ENCODE results near the gene ASB15. TPM values are rescaled to one million over a fixed set of nuclear protein-coding genes. Genes with fewer than 3 reads are reported as not detected.
"Not testable (repeated sequence)": the region's sequence is repeated elsewhere in the genome, so short reads cannot be mapped to it uniquely, and the experiment has no call there.

ASB15 gene
- total RNA-seq, 1 donor from 2014 or later = not detected

DNA sequence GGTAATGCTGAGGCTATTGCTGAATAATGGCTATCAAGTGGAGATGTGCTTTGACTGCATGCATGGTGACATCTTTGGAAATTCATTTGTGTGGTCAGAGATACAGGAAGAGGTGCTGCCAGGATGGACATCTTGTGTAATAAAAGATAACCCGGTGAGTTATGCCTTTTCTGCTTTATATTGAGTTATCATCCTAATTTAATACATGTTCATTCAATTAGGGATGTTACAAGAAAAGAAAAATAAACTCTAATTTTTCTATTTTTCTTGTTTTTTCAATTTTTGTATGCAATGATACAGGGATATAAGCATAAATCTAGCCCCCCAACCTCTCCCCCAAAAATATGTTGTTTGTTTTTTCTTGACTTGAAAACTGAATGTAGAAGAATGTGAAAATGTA, 27.7 kb downstream of the ASB15 start:
- no peaks in the 10 kb centered on the region for H3K27me3 ChIP-seq (ENCODE audit: control insufficient read depth, insufficient read depth, low read length)
- no peaks in the 10 kb centered on the region for H3K36me3 ChIP-seq (ENCODE audit: control insufficient read depth, insufficient read depth, low read length)
- DNase-seq (ENCODE audit: low read depth) = no peak
- no peak overlapping the region for H3K4me3 ChIP-seq (ENCODE audit: low read depth, low read length)
- TF ChIP-seq, protein P1, sequence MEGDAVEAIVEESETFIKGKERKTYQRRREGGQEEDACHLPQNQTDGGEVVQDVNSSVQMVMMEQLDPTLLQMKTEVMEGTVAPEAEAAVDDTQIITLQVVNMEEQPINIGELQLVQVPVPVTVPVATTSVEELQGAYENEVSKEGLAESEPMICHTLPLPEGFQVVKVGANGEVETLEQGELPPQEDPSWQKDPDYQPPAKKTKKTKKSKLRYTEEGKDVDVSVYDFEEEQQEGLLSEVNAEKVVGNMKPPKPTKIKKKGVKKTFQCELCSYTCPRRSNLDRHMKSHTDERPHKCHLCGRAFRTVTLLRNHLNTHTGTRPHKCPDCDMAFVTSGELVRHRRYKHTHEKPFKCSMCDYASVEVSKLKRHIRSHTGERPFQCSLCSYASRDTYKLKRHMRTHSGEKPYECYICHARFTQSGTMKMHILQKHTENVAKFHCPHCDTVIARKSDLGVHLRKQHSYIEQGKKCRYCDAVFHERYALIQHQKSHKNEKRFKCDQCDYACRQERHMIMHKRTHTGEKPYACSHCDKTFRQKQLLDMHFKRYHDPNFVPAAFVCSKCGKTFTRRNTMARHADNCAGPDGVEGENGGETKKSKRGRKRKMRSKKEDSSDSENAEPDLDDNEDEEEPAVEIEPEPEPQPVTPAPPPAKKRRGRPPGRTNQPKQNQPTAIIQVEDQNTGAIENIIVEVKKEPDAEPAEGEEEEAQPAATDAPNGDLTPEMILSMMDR (IDR thresholded peaks at IDR 0.05; ENCODE audit: insufficient read depth, low read length, poor library complexity, severe bottlenecking) = no peak

DNA sequence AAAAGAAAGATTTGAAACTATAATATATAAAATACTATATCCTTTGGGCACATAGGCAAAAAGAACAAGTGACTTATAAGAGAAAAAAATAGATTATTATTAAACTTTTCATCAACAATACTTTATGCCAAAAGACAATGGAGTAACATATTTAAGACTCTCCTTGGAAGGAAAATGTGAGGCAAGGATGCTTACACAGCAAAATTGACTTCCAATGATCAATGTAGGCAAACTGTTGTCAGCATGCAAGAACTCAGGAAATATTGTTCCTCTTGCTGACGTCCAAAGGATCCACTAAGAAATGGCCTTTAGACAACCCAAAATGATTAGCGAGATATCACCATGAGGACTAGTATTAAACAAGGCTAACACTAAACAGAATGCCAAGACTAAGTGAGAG, 31.2 kb downstream of the ASB15 start:
- DNase-seq (ENCODE audit: low read depth) = no peak

DNA sequence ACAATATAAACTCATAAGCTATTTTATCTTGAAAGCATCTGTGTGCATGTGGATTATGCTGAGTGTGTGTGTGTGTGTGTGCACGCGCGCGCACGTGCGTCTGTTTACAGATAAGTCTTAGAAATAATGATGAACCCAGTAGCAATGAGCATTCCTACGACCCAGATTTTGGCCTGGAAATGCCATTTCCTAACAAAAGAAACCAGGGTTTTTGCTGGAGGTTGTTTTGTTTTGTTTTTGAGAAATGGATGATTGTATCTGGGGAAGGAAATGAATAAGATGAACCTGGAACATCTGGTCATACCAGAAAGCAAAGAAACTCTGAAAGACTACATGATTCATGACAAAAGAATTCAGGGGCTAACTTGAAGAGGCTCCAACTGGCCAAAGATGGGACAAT, 31.9 kb downstream of the ASB15 start:
- Histone ChIP-seq H3K36me3 (ENCODE audit: control insufficient read depth, insufficient read depth, low read length) (no peaks in the 10 kb centered on the region), H3K4me3 (ENCODE audit: low read depth, low read length) (no peak overlapping the region), H3K27me3 (ENCODE audit: control insufficient read depth, insufficient read depth, low read length) (no peaks in the 10 kb centered on the region)
- TF ChIP-seq, protein P1 (IDR thresholded peaks at IDR 0.05; ENCODE audit: insufficient read depth, low read length, poor library complexity, severe bottlenecking) = no peak
- DNase-seq (ENCODE audit: low read depth) = peak; percentile 45

More for the DNA sequence above, 31.2 kb downstream of the ASB15 start:
- Histone ChIP-seq H3K4me3 (ENCODE audit: low read depth, low read length) (no peak overlapping the region), H3K27me3 (ENCODE audit: control insufficient read depth, insufficient read depth, low read length) (no peaks in the 10 kb centered on the region), H3K36me3 (ENCODE audit: control insufficient read depth, insufficient read depth, low read length) (no peaks in the 10 kb centered on the region)
- TF ChIP-seq, protein P1 (IDR thresholded peaks at IDR 0.05; ENCODE audit: insufficient read depth, low read length, poor library complexity, severe bottlenecking) = no peak

DNA sequence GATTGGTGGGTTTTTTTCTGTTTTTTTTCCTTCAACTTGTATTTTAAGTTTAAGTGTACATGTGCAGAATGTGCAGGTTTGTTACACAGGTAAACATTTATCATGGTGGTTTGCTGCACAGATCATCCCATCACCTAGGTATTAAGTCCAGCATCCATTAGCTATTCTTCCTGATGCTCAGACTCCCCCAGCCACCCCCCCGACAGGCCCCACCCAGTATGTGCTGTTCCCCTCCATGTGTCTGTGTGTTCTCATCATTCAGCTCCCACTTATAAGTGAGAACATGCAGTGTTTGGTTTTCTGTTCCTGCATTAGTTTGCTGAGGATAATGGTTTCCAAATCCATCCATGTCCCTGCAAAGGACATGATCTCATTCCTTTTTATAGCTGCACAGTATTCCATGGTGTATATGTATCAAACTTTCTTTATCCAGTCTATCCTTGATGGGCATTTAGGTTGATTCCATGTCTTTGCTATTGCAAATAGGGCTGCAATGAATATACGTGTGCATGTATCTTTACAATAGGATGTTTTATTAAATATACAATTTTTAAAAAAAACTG, 32.5 kb downstream of the ASB15 start:
- not testable (repeated sequence) for DNase-seq (ENCODE audit: low read depth); H3K4me3 ChIP-seq (ENCODE audit: low read depth, low read length); H3K36me3 ChIP-seq (ENCODE audit: control insufficient read depth, insufficient read depth, low read length); H3K27me3 ChIP-seq (ENCODE audit: control insufficient read depth, insufficient read depth, low read length)

DNA sequence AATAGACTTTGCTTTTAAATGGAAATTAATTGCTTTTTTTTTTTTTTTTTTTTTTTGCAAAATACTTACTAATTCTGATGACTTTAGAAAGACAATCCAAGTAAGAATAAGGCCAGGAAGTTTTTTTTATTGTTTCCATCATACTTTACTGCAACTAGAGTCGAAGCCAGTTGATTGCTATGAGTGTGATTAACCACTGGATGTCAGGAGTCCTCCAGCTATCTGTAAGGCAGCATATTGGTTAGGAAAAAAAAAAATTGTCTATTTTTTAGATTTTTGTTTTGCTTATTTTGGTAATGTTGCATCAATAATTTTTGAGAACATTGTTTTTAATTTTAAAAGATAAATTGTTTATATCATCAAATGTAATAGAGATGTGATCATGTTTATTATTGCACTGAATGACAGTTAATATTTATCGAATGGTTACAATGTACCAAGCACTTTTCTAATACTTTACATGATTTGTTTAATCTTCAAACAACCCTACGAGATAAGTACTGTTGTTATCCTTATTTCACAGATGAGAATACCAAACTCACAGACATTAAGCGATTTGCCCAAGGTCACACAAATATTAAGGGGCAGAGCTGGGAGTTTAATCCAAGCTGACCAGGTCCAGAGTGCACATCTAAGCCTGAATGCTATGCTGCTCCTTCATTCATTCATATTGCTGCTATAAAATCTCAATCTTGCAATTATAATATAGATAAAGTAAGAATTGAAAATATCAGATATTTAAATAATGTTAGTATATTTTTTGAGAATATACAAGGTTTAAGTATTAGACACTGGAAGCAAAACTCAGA, 34.1 kb downstream of the ASB15 start:
- TF ChIP-seq, protein P1 (IDR thresholded peaks at IDR 0.05; ENCODE audit: insufficient read depth, low read length, poor library complexity, severe bottlenecking) = peak; percentile 62
- Histone ChIP-seq H3K4me3 (ENCODE audit: low read depth, low read length) (no peak overlapping the region), H3K27me3 (ENCODE audit: control insufficient read depth, insufficient read depth, low read length) (no peaks in the 10 kb centered on the region), H3K36me3 (ENCODE audit: control insufficient read depth, insufficient read depth, low read length) (no peaks in the 10 kb centered on the region)
- no peak for DNase-seq (ENCODE audit: low read depth)

DNA sequence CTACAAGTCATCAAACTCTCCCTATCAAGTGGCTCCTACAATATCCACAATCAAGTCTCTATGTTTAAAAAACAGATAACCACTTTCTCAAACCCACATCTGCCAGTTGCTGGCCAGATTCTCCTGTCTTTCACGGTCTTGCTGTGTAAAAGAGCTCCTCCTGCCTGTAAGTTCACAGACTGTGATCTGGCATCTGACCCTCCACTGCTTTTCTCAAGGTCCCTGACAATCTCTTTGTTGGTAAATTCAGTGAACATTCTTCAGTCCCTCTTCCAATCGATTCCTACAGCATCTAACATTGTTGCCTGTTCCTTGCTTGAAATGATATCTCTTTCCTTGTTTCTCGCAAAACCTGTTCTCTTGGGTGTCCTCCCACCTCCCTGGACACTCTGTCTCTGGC, 35.6 kb downstream of the ASB15 start:
- no peaks in the 10 kb centered on the region for H3K27me3 ChIP-seq (ENCODE audit: control insufficient read depth, insufficient read depth, low read length)
- no peak for DNase-seq (ENCODE audit: low read depth)
- no peak overlapping the region for H3K4me3 ChIP-seq (ENCODE audit: low read depth, low read length)
- TF ChIP-seq, protein P1 (IDR thresholded peaks at IDR 0.05; ENCODE audit: insufficient read depth, low read length, poor library complexity, severe bottlenecking) = no peak
- H3K36me3 ChIP-seq (ENCODE audit: control insufficient read depth, insufficient read depth, low read length) = no peaks in the 10 kb centered on the region

All from kidney epithelial cell (primary cell).